ENCODE measurements around the gene MYH1. TPM values are rescaled to one million over a fixed set of nuclear protein-coding genes. Genes with fewer than 3 reads are reported as not detected.

The MYH1 gene
- total and polyA plus RNA-seq, 9 of the 15 experiments (the other 6 are each of a cell fraction or from before 2014, with no cell fraction given): not detected

- BruUV-seq (replicated peaks): no TSS peak
- Histone ChIP-seq H2AFZ (ENCODE audit: low read depth, low read length) (no peak overlapping the region), H4K20me1 (replicated peaks; ENCODE audit: control insufficient read depth, insufficient read depth, low read length) (no peaks in the 10 kb centered on the region), H3K36me3 (ENCODE audit: control insufficient read depth, insufficient read depth, low read length) (no peaks in the 10 kb centered on the region), H3K79me2 (ENCODE audit: control insufficient read depth, insufficient read depth, low read length) (no peaks in the 10 kb centered on the region), H3K4me2 (ENCODE audit: insufficient read depth, low read length) (no peak overlapping the region), H3K9me3 (replicated peaks; ENCODE audit: control insufficient read depth, insufficient read depth, low read depth, low read length) (no peaks in the 10 kb centered on the region), H3K4me3 (no peak overlapping the region), H3K27me3 (ENCODE audit: control insufficient read depth in 2 of 2, insufficient read depth in 2 of 2, low read length in 2 of 2) (no peaks in the 10 kb centered on the region), H3K4me1 (replicated peaks in 1 of 2; ENCODE audit: control insufficient read depth in 2 of 2, insufficient read depth in 2 of 2, low read length in 2 of 2) (no peaks in the 10 kb centered on the region), H3K27ac (ENCODE audit: extremely low read depth, low read depth, low read length) (no peak overlapping the region), H3K9me1 (ENCODE audit: control insufficient read depth, insufficient read depth, low read length) (no peaks in the 10 kb centered on the region), H3K9ac (ENCODE audit: insufficient read depth in 1 of 2, low read depth in 2 of 2, low read length in 2 of 2) (no peak overlapping the region)
- ChIA-PET CTCF (ENCODE audit: low intra/inter-chr PET ratio) (no interaction called here), POLR2A (no interaction called here)
- ATAC-seq (no peak), FAIRE-seq (no peak), DNase-seq (ENCODE audit: extremely low read depth in 1 of 4, low spot score in 3 of 4) (no peak)
- 0% methylated on average over 2 of the region's 2 CpGs for WGBS (ENCODE audit: insufficient coverage, low coverage, missing lambda C conversion rate)
- intact Hi-C loops (cut with micrococcal nuclease): no loop called here
- in situ Hi-C loops (cut with MboI): no loop called here
- TF ChIP-seq NONO (IDR thresholded peaks at IDR 0.05; ENCODE audit: low read depth in 2 of 2, low read length in 1 of 2) (no peak), BRF1 (IDR thresholded peaks at IDR 0.05; ENCODE audit: borderline replicate concordance, extremely low read depth, insufficient read length) (no peak), CREB5 (CRISPR knock-in tag; IDR thresholded peaks at IDR 0.05) (no peak), ELF4 (CRISPR knock-in tag; IDR thresholded peaks at IDR 0.05) (no peak), MLX (CRISPR knock-in tag; conservative IDR thresholded peaks at IDR 0.05) (no peak), PHF20 (IDR thresholded peaks at IDR 0.05; ENCODE audit: partially characterized antibody) (no peak), ZNF3 (CRISPR knock-in tag; IDR thresholded peaks at IDR 0.05) (no peak)
Observed at GRCh38 chr17:10563991-10564660, 45.8 kb upstream of the MYH1 start.
